HG02943 (cell line): ENCODE measurements around the gene MARCHF10.

Experiments
- ATAC-seq: cut with Tn5 transposase; IDR thresholded peaks from one replicate; pipeline ENCODE4 v1.9.1; 2021; ENCODE audit warnings: mild to moderate bottlenecking, low read depth, moderate library complexity; ENCODE audit not compliant: unreplicated experiment

The MARCHF10 gene

GRCh38 chr17:62666061-62666800 is 141.9 kb downstream of the MARCHF10 start:
- no peak for ATAC-seq

GRCh38 chr17:62665599-62665998 is 142.5 kb downstream of the MARCHF10 start:
- no peak for ATAC-seq

GRCh38 chr17:62664336-62665120 is 143.6 kb downstream of the MARCHF10 start:
- no peak for ATAC-seq

- ATAC-seq: no peak
Measured at GRCh38 chr17:62663304-62663703, 144.8 kb downstream of the MARCHF10 start.

GRCh38 chr17:62662855-62663254 is 145.3 kb downstream of the MARCHF10 start:
- ATAC-seq: no peak

GRCh38 chr17:62661337-62661736 is 146.8 kb downstream of the MARCHF10 start:
- ATAC-seq: no peak

GRCh38 chr17:62660629-62661118 is 147.4 kb downstream of the MARCHF10 start:
- no peak for ATAC-seq

GRCh38 chr17:62658136-62658920 is 149.8 kb downstream of the MARCHF10 start:
- no peak for ATAC-seq

- ATAC-seq: no peak
Measured at GRCh38 chr17:62657690-62658089, 150.4 kb downstream of the MARCHF10 start.

GRCh38 chr17:62657145-62657665 is 150.9 kb downstream of the MARCHF10 start:
- no peak for ATAC-seq

GRCh38 chr17:62656446-62656845 is 151.7 kb downstream of the MARCHF10 start:
- no peak for ATAC-seq

- no peak for ATAC-seq
Measured at GRCh38 chr17:62655656-62656055, 152.5 kb downstream of the MARCHF10 start.

- ATAC-seq: no peak
Measured at GRCh38 chr17:62653826-62654761, 154.0 kb downstream of the MARCHF10 start.

- no peak for ATAC-seq
Measured at GRCh38 chr17:62653002-62653825, 154.9 kb downstream of the MARCHF10 start.

- no peak for ATAC-seq
Measured at GRCh38 chr17:62652251-62653001, 155.7 kb downstream of the MARCHF10 start.
